Lung (tissue), 12 donors: ENCODE results near the gene NDUFC1. TPM values are rescaled to one million over a fixed set of nuclear protein-coding genes. Genes with fewer than 3 reads are reported as not detected.

Source experiments
- ATAC-seq: fragments of 200-7000 bp; cut with Tn5 transposase; one replicate; pipeline ENCODE4 v1.9.1; 2020; ENCODE audit warnings: moderate number of reproducible peaks; ENCODE audit not compliant: insufficient read depth, low FRiP score
- DNase-seq, 3 donors: peaks; one replicate each; pipeline ENCODE4 v3.0.0-alpha.2; 2013 to 2017
- H3K27ac ChIP-seq, 2 donors: one replicate each; pipeline ENCODE4 v1.5.1; 2013; ENCODE audit warnings: mild to moderate bottlenecking in 2 of 2, moderate library complexity in 2 of 2, control low read depth in 1 of 2, inconsistent platforms in 1 of 2, low read depth in 1 of 2, low read length in 1 of 2
- H3K27me3 ChIP-seq, 3 donors: one replicate each; pipeline ENCODE4 v1.5.1; 2013; ENCODE audit warnings: low read length in 2 of 3; ENCODE audit not compliant: control insufficient read depth in 3 of 3, insufficient read depth in 3 of 3
- H3K36me3 ChIP-seq, 4 donors: one replicate each; pipeline ENCODE4 v1.5.1; 2013; ENCODE audit warnings: low read length in 4 of 4, mild to moderate bottlenecking in 1 of 4, moderate library complexity in 1 of 4; ENCODE audit not compliant: control insufficient read depth in 4 of 4, insufficient read depth in 4 of 4
- H3K4me1 ChIP-seq, 5 donors: one replicate each; pipeline ENCODE4 v1.5.1; 2013; ENCODE audit warnings: low read length in 5 of 5, mild to moderate bottlenecking in 2 of 5, moderate library complexity in 1 of 5; ENCODE audit not compliant: control insufficient read depth in 5 of 5, insufficient read depth in 5 of 5
- H3K4me3 ChIP-seq: one replicate; pipeline ENCODE4 v1.5.1; 2013; ENCODE audit warnings: mild to moderate bottlenecking, control low read depth, moderate library complexity
- H3K9ac ChIP-seq, 2 donors: one replicate each; pipeline ENCODE4 v1.5.1; 2013; ENCODE audit warnings: low read length in 2 of 2, control low read depth in 1 of 2; ENCODE audit not compliant: insufficient read depth in 1 of 2
- H3K9me3 ChIP-seq, 4 donors: one replicate each; pipeline ENCODE4 v1.5.1; 2013; ENCODE audit warnings: low read length in 3 of 4, mild to moderate bottlenecking in 1 of 4, moderate library complexity in 1 of 4; ENCODE audit not compliant: control insufficient read depth in 4 of 4, insufficient read depth in 3 of 4
- CTCF ChIP-seq: IDR thresholded peaks from 2 replicates; pipeline ENCODE4 v1.5.1; 2012; ENCODE audit warnings: mild to moderate bottlenecking; ENCODE audit errors: control extremely low read depth, extremely low read depth
- WGBS, 2 donors: extraction: QIAGEN DNeasy Blood & Tissue Kit; methylation state at CpG; one replicate each; pipeline ENCODE4 v1.1.7; 2013; 5-methylcytosine and 5-hydroxymethylcytosine counted together
- polyA plus RNA-seq, 2 donors: library from polyadenylated mRNA; stranded (reverse); fragments of 200-250 nt; gene quantifications; one replicate each; pipeline ENCODE4 v1.2.1, GENCODE V29; 2013
- total RNA-seq, 2 donors: library from RNA; depleted of rRNA in 1 of 2; stranded (reverse); fragments of >200 nt in 1 of 2; gene quantifications; one replicate each; pipeline ENCODE4 v1.2.1, GENCODE V29; 2014 to 2021
- donor health status: control.
- donor health status: control.
- donor health status: Bipolar disorder and iron deficiency.
- donor health status: healthy.
- donor health status: DM: yes; HTN: yes; CAD: no.

The NDUFC1 gene
- total and polyA plus RNA-seq, 4 donors, result 45.0 to 122 (median 52.0) TPM

GRCh38 chr4:139282721-139283075 is 19.6 kb downstream of the NDUFC1 start:
- TF ChIP-seq CTCF, result no peak
- Histone ChIP-seq H3K27ac (no peak overlapping the region), H3K4me1 (peaks cover 0 to 16% (median 5%) of the 10 kb centered on the region in 5 donors), H3K36me3 (no peaks in the 10 kb centered on the region), H3K9ac (no peak overlapping the region), H3K27me3 (peaks cover 0 to 35% (median 23%) of the 10 kb centered on the region in 3 donors), H3K4me3 (no peak overlapping the region), H3K9me3 (peaks cover 0 to 2% (median 0%) of the 10 kb centered on the region in 4 donors)
- DNase-seq (no peak), ATAC-seq (no peak)

GRCh38 chr4:139282065-139282720 is 20.1 kb downstream of the NDUFC1 start:
- Histone ChIP-seq H3K4me3 (no peak overlapping the region), H3K27ac (no peak overlapping the region), H3K9me3 (peaks cover 0 to 2% (median 0%) of the 10 kb centered on the region in 4 donors), H3K4me1 (peaks cover 0 to 16% (median 5%) of the 10 kb centered on the region in 5 donors), H3K36me3 (no peaks in the 10 kb centered on the region), H3K9ac (no peak overlapping the region), H3K27me3 (peaks cover 0 to 38% (median 28%) of the 10 kb centered on the region in 3 donors)
- DNase-seq (no peak), ATAC-seq (no peak)
- no peak for TF ChIP-seq CTCF
- WGBS, 2 donors, result 77 to 89% methylated on average over 7 of the region's 7 CpGs

- Histone ChIP-seq H3K27me3 (peaks cover 0 to 51% (median 39%) of the 10 kb centered on the region in 3 donors), H3K9ac (peak within 1 kb of the TSS in 1 of 2 donors; percentile 28), H3K36me3 (no peaks in the 10 kb centered on the region), H3K4me1 (peaks cover 0 to 16% (median 5%) of the 10 kb centered on the region in 5 donors), H3K9me3 (peaks cover 0 to 2% (median 0%) of the 10 kb centered on the region in 4 donors), H3K27ac (no peak within 1 kb of the TSS), H3K4me3 (peak within 1 kb of the TSS; percentile 17)
- peak; percentile 34 to 42 (median 37) for DNase-seq
- 9% methylated on average over 41 to 51 of the region's 51 CpGs for WGBS, 2 donors
- no peak for TF ChIP-seq CTCF
- peak; percentile 65 for ATAC-seq
These were observed 22.3 kb downstream of the NDUFC1 start, which contains the start of gene MGARP for GRCh38 chr4:139279760-139280620. TSS of gene MGARP (minus strand) at chr4:139280225. CDS start at chr4:139280158, 67 bp downstream.
